ENCODE results near the gene CTDSP1. TPM values are rescaled to one million over a fixed set of nuclear protein-coding genes. Genes with fewer than 3 reads are reported as not detected.
A peak's percentile ranks its signal among the peaks of the same experiment; 100 is the strongest.

Gene CTDSP1
- total and polyA plus RNA-seq, 9 donors = 38.6 to 211 (median 158) TPM

- peak in 2 of 5 donors; percentile 17 to 30 for DNase-seq
- Histone ChIP-seq H3K36me3 (no peaks in the 10 kb centered on the region), H3K9me3 (no peaks in the 10 kb centered on the region), H3K4me3 (no peak overlapping the region), H3K27me3 (no peaks in the 10 kb centered on the region), H3K4me1 (ENCODE audit: insufficient read depth) (no peaks in the 10 kb centered on the region), H3K27ac (no peak overlapping the region)
- TF ChIP-seq CTCF (IDR thresholded peaks at IDR 0.05) (no peak), EP300 (IDR thresholded peaks at IDR 0.05) (no peak), POLR2A (IDR thresholded peaks at IDR 0.05) (no peak)
- intact Hi-C loops (cut with DNase I) = no loop called here
- 91 to 95% (median 93%) methylated on average over 24 of the region's 24 CpGs for WGBS, 3 donors
Observed at GRCh38 chr2:218428846-218429558, 29.3 kb downstream of the CTDSP1 start.

- no peak for TF ChIP-seq POLR2A (IDR thresholded peaks at IDR 0.05)
- no peak for TF ChIP-seq CTCF (IDR thresholded peaks at IDR 0.05)
- TF ChIP-seq EP300 (IDR thresholded peaks at IDR 0.05) = no peak
- Histone ChIP-seq H3K9me3 (no peaks in the 10 kb centered on the region), H3K4me1 (ENCODE audit: insufficient read depth) (no peaks in the 10 kb centered on the region), H3K36me3 (no peaks in the 10 kb centered on the region), H3K27ac (no peak overlapping the region), H3K27me3 (no peaks in the 10 kb centered on the region), H3K4me3 (no peak overlapping the region)
- WGBS, 3 donors = 63 to 65% (median 63%) methylated on average over 9 of the region's 9 CpGs
- intact Hi-C loops (cut with DNase I) = no loop called here
- DNase-seq = peak in 2 of 5 donors; percentile 14 to 24
Observed at GRCh38 chr2:218429911-218430692, 30.4 kb downstream of the CTDSP1 start.

GRCh38 chr2:218430721-218431120 lies 31.1 kb downstream of the CTDSP1 start:
- intact Hi-C loops (cut with DNase I) = no loop called here
- TF ChIP-seq POLR2A (IDR thresholded peaks at IDR 0.05) (no peak), CTCF (IDR thresholded peaks at IDR 0.05) (no peak)
- H3K4me3 ChIP-seq = no peak overlapping the region

GRCh38 chr2:218431878-218432277 lies 32.2 kb downstream of the CTDSP1 start:
- no peaks in the 10 kb centered on the region for H3K27me3 ChIP-seq
- 89 to 91% (median 90%) methylated on average over 10 of the region's 10 CpGs for WGBS, 3 donors
- no peak overlapping the region for H3K27ac ChIP-seq
- H3K9me3 ChIP-seq = no peaks in the 10 kb centered on the region
- intact Hi-C loops (cut with DNase I) = no loop called here
- no peak overlapping the region for H3K4me3 ChIP-seq
- DNase-seq = peak in 1 of 5 donors; percentile 3
- no peaks in the 10 kb centered on the region for H3K36me3 ChIP-seq
- no peaks in the 10 kb centered on the region for H3K4me1 ChIP-seq (ENCODE audit: insufficient read depth)
- no peak for TF ChIP-seq POLR2A (IDR thresholded peaks at IDR 0.05)
- TF ChIP-seq CTCF (IDR thresholded peaks at IDR 0.05) = no peak
- TF ChIP-seq EP300 (IDR thresholded peaks at IDR 0.05) = no peak

More at GRCh38 chr2:218430721-218431120, 31.1 kb downstream of the CTDSP1 start:
- H3K9me3 ChIP-seq = no peaks in the 10 kb centered on the region
- no peaks in the 10 kb centered on the region for H3K27me3 ChIP-seq
- H3K36me3 ChIP-seq = no peaks in the 10 kb centered on the region
- no peak overlapping the region for H3K27ac ChIP-seq
- no peaks in the 10 kb centered on the region for H3K4me1 ChIP-seq (ENCODE audit: insufficient read depth)
- DNase-seq = peak in 2 of 5 donors; percentile 9 to 18
- 88 to 92% (median 91%) methylated on average over 11 of the region's 11 CpGs for WGBS, 3 donors

Data from ovary (tissue), 9 donors.